GM12878 (cell line): Measurements from ENCODE around the gene HSF5. TPM values are rescaled to one million over a fixed set of nuclear protein-coding genes. Genes with fewer than 3 reads are reported as not detected.

Source experiments
- ATAC-seq: fragments of 200-7000 bp; cut with Tn5 transposase; 3 replicates; pipeline ENCODE4 v1.9.1; 2020; ENCODE audit warnings: mild to moderate bottlenecking, moderate library complexity
- BruUV-seq: library from RNA; stranded (reverse); fragments of 400-500 nt; replicated peaks from 2 replicates; lab custom pipeline; 2021; lab: Mats Ljungman, UMichigan
- CTCF ChIA-PET: fragments of 300-600 bp; sonication (Branson Sonifier 250); formaldehyde crosslinking; extraction: SDS; loops from one replicate; lab custom pipeline; 2021; ENCODE audit warnings: inconsistent platforms; lab: Yijun Ruan, JAX
- POLR2A ChIA-PET: fragments of 350-600 bp; formaldehyde crosslinking; extraction: SDS; loops from one replicate; lab custom pipeline; 2021; ENCODE audit warnings: inconsistent platforms; lab: Charles Lee
- RAD21 ChIA-PET: fragments of 300-600 bp; sonication (Branson Sonifier 250); formaldehyde crosslinking; loops from one replicate; lab custom pipeline; 2023; ENCODE audit warnings: antibody characterized with exemption; ENCODE audit not compliant: unreplicated experiment; lab: Charles Lee
- SMC1A ChIA-PET: fragments of 300-600 bp; sonication (Branson Sonifier 250); formaldehyde crosslinking; loops from one replicate; lab custom pipeline; 2023; ENCODE audit not compliant: unreplicated experiment, uncharacterized antibody; lab: Charles Lee
- DNase-seq: peaks from one replicate; pipeline ENCODE4 v3.0.0-alpha.2; 2011; ENCODE audit warnings: low read depth, low spot score
- FAIRE-seq: peaks from 3 replicates; lab custom pipeline; 2011; peaks lifted over from hg19 to GRCh38; lab: Jason Lieb, UNC
- H2AFZ ChIP-seq: 2 replicates; pipeline ENCODE4 v1.6.0; 2011; ENCODE audit warnings: low read depth, low read length, control low read depth; ENCODE audit not compliant: control insufficient read depth
- H3K27ac ChIP-seq: 2 replicates; pipeline ENCODE4 v1.5.1; 2011; ENCODE audit warnings: control low read depth; ENCODE audit not compliant: control insufficient read depth, insufficient read depth
- H3K27me3 ChIP-seq, 2 experiments: replicated peaks in 1 of 2; 2 replicates each; pipeline versions ENCODE4 v1.6.0 to v1.6.1; 2011; ENCODE audit warnings: low read length in 1 of 2; ENCODE audit not compliant: control insufficient read depth in 2 of 2, insufficient read depth in 2 of 2
- H3K36me3 ChIP-seq, 2 experiments: 2 replicates each; pipeline ENCODE4 v1.5.1; 2011; ENCODE audit warnings: low read length in 1 of 2; ENCODE audit not compliant: control insufficient read depth in 2 of 2, insufficient read depth in 2 of 2
- H3K4me1 ChIP-seq: 2 replicates; pipeline ENCODE4 v1.6.1; 2011; ENCODE audit warnings: mild to moderate bottlenecking, low read length, moderate library complexity, mixed read lengths; ENCODE audit not compliant: control insufficient read depth, insufficient read depth
- H3K4me2 ChIP-seq: 2 replicates; pipeline ENCODE4 v1.6.0; 2011; ENCODE audit warnings: control low read depth; ENCODE audit not compliant: control insufficient read depth, insufficient read depth
- H3K4me3 ChIP-seq: fragments of 200-600 bp; sonication (generic); 2 replicates; pipeline ENCODE4 v1.5.1; 2016
- H3K79me2 ChIP-seq: 2 replicates; pipeline ENCODE4 v1.6.0; 2011; ENCODE audit warnings: low read length; ENCODE audit not compliant: control insufficient read depth, insufficient read depth
- H3K9ac ChIP-seq: 2 replicates; pipeline ENCODE4 v1.8.0; 2011; ENCODE audit warnings: low read length, control low read depth, mixed read lengths; ENCODE audit not compliant: control insufficient read depth, insufficient read depth
- H3K9me3 ChIP-seq: replicated peaks from 3 replicates; pipeline ENCODE4 v1.5.1; 2011; ENCODE audit warnings: mild to moderate bottlenecking, low read length; ENCODE audit not compliant: control insufficient read depth, insufficient read depth
- H4K20me1 ChIP-seq: 2 replicates; pipeline ENCODE4 v1.6.0; 2011; ENCODE audit not compliant: control insufficient read depth, insufficient read depth
- CREB1 ChIP-seq: IDR thresholded peaks from 2 replicates; pipeline ENCODE4 v1.6.1; 2012; ENCODE audit warnings: low read depth, mild to moderate bottlenecking, inconsistent platforms
- GATAD2B ChIP-seq: fragments of 450-650 bp; conservative IDR thresholded peaks from 2 replicates; pipeline ENCODE4 v1.6.1; 2017; ENCODE audit warnings: low read depth, mild to moderate bottlenecking, moderate library complexity
- PAX5 ChIP-seq: IDR thresholded peaks from 2 replicates; pipeline ENCODE4 v1.6.1; 2011; ENCODE audit warnings: low read depth, low read length, borderline replicate concordance
- POLR2AphosphoS5 ChIP-seq: IDR thresholded peaks from 2 replicates; pipeline ENCODE4 v1.6.1; 2011; ENCODE audit warnings: mild to moderate bottlenecking, low read length, inconsistent platforms
- SIX5 ChIP-seq: IDR thresholded peaks from 2 replicates; pipeline ENCODE4 v1.6.1; 2011; ENCODE audit warnings: mild to moderate bottlenecking, low read depth, low read length, moderate library complexity; ENCODE audit not compliant: severe bottlenecking
- SRF ChIP-seq, 2 experiments: IDR thresholded peaks; 2 replicates each; pipeline ENCODE4 v1.6.1; 2011; ENCODE audit warnings: low read depth in 2 of 2, low read length in 2 of 2, mild to moderate bottlenecking in 1 of 2, moderate library complexity in 1 of 2
- TAF1 ChIP-seq: IDR thresholded peaks from 2 replicates; pipeline ENCODE4 v1.6.1; 2011; ENCODE audit warnings: mild to moderate bottlenecking, low read depth, low read length, borderline replicate concordance
- TCF3 ChIP-seq: IDR thresholded peaks from 2 replicates; pipeline ENCODE4 v1.6.1; 2012; ENCODE audit warnings: low read depth, mild to moderate bottlenecking, low read length, borderline replicate concordance; ENCODE audit not compliant: insufficient read depth
- ZNF217 ChIP-seq: fragments of 450-650 bp; IDR thresholded peaks from 2 replicates; pipeline ENCODE4 v1.6.1; 2017; ENCODE audit warnings: antibody characterized with exemption, mild to moderate bottlenecking
- WGBS: methylation state at CpG from one replicate; pipeline ENCODE4 v1.1.6; 2016; ENCODE audit warnings: low lambda C conversion rate; ENCODE audit not compliant: insufficient replicate concordance, insufficient coverage; ENCODE audit errors: missing lambda C conversion rate; 5-methylcytosine and 5-hydroxymethylcytosine counted together
- in situ Hi-C: fragments of 300-500 bp; cut with MboI; formaldehyde crosslinking; loops from 9 replicates; pipeline ENCODE4 v1.14.3; 2018; ENCODE audit warnings: mixed read lengths
- intact Hi-C: fragments of 100-400 bp; cut with micrococcal nuclease; formaldehyde crosslinking; loops from one replicate; pipeline ENCODE4 v1.14.2; 2022; ENCODE audit not compliant: unreplicated experiment
- polyA plus RNA-seq, 11 experiments: library from polyadenylated mRNA; depleted of rRNA in 4 of 11; unstranded in 6 of 11; stranded (reverse) in 5 of 11; fragments of >200 nt; fragmentation: Nextera tagmentation in 4 of 11; fragmentation: Illumina TruSeq in 1 of 11; extraction: Ambion mirVana in 4 of 11; extraction: Trizol in 1 of 11; gene quantifications; 1 replicate in 1 of 11; 2 replicates in 10 of 11; pipeline versions ENCODE4 v1.2.1 to v1.2.3, GENCODE V29; 2011 to 2016; ENCODE audit warnings: inconsistent platforms in 2 of 11, missing spikeins in 2 of 11, low read depth in 1 of 11
- total RNA-seq, 4 experiments: library from RNA; depleted of rRNA in 3 of 4; stranded (reverse); fragments of >200 nt in 3 of 4; fragmentation: Illumina TruSeq in 1 of 4; extraction: Trizol in 1 of 4; gene quantifications; 2 replicates each; pipeline versions ENCODE4 v1.2.1 to v1.2.3, GENCODE V29; 2013 to 2021
- TF ChIP-seq, protein P1 (sequence below): IDR thresholded peaks from 2 replicates; pipeline ENCODE4 v1.6.1; 2011; ENCODE audit warnings: low read depth, mild to moderate bottlenecking, low read length, moderate library complexity, borderline replicate concordance; ENCODE audit errors: extremely low read depth
- TF ChIP-seq, protein P2 (sequence below): IDR thresholded peaks from 2 replicates; pipeline ENCODE4 v1.6.1; 2012; ENCODE audit warnings: low read depth, low read length, improper control_type of control experiment

Gene HSF5
- total and polyA plus RNA-seq, 10 of the 15 experiments (the other 5 are each of a cell fraction or from before 2014, with no cell fraction given), result 0.02 to 0.18 (median 0.06) TPM; not detected in 4

DNA sequence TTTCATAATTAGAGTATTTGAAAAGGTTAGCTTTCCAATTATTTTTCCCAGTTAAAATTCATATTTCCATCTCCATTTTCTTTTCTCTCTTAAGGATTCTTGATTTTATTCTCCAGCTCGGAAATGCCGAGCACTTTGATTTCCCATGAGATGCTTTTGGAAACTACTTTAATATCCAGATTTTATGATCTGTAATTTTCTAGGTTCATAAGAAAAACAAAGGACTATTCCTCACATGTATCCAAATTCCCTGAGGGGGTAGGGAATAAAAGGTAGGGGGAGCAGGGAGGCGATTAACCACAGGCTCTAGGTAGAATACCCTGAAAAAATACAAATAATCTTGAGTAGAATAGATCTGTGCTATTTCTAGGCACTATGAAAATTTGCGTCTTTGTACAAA is 71.8 kb downstream of the HSF5 start:
- SMC1A ChIA-PET, result interaction anchor here (0.9 to 8.1 kb wide), 16 partner anchors 10 to 99 kb away, joined by 3 to 195 read pairs (median 10); partner anchors contain the start of gene SUPT4H1
- Histone ChIP-seq H3K9ac (peak overlapping the region; percentile 45), H3K9me3 (no peaks in the 10 kb centered on the region), H3K4me1 (peaks cover 5% of the 10 kb centered on the region; the same call in 1 of the 2 replicates), H3K4me3 (peak overlapping the region; percentile 53), H4K20me1 (no peaks in the 10 kb centered on the region), H3K36me3 (no peaks in the 10 kb centered on the region), H3K27ac (peak overlapping the region; percentile 70; the same call in 1 of the 2 replicates), H3K79me2 (peaks cover 56% of the 10 kb centered on the region), H3K4me2 (peak overlapping the region; percentile 54; the same call in 1 of the 2 replicates), H2AFZ (no peak overlapping the region), H3K27me3 (no peaks in the 10 kb centered on the region)
- intact Hi-C loops, result loop anchor here (2.0 kb wide), 1 partner anchor 78 kb away; no protein-coding TSS in a partner anchor
- DNase-seq (no peak), FAIRE-seq (no peak), ATAC-seq (no peak)
- no peak for TF ChIP-seq ZNF217
- TF ChIP-seq SRF (IDR thresholded peaks at IDR 0.05; ENCODE audit: low read depth in 2 of 2, low read length in 2 of 2), result no peak
- TF ChIP-seq TAF1, result no peak
- no peak for TF ChIP-seq GATAD2B
- TF ChIP-seq PAX5, result no peak
- no peak for TF ChIP-seq SIX5
- no peak for TF ChIP-seq TCF3
- TF ChIP-seq, protein P1, sequence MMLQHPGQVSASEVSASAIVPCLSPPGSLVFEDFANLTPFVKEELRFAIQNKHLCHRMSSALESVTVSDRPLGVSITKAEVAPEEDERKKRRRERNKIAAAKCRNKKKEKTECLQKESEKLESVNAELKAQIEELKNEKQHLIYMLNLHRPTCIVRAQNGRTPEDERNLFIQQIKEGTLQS, result no peak
- TF ChIP-seq, protein P2, sequence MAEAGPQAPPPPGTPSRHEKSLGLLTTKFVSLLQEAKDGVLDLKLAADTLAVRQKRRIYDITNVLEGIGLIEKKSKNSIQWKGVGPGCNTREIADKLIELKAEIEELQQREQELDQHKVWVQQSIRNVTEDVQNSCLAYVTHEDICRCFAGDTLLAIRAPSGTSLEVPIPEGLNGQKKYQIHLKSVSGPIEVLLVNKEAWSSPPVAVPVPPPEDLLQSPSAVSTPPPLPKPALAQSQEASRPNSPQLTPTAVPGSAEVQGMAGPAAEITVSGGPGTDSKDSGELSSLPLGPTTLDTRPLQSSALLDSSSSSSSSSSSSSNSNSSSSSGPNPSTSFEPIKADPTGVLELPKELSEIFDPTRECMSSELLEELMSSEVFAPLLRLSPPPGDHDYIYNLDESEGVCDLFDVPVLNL, result no peak
- TF ChIP-seq CREB1, result no peak
- TF ChIP-seq POLR2AphosphoS5, result no peak
- POLR2A ChIA-PET, result interaction anchor here (0.9 to 8.5 kb wide), 11 partner anchors 9 to 112 kb away, joined by 3 to 373 read pairs (median 5); partner anchors contain the start of gene SUPT4H1
- CTCF ChIA-PET, result interaction anchor here (0.8 to 6.1 kb wide), 17 partner anchors 9 to 410 kb away, joined by 3 to 102 read pairs (median 17); partner anchors contain the start of genes SRSF1, SUPT4H1 and TSPOAP1
- in situ Hi-C loops, result no loop called here
- 92% methylated on average over 4 of the region's 4 CpGs for WGBS
- RAD21 ChIA-PET, result interaction anchor here (1.4 to 6.6 kb wide), 7 partner anchors 9 to 99 kb away, joined by 4 to 323 read pairs (median 49); partner anchors contain the start of gene SUPT4H1
- BruUV-seq, result no TSS peak
